ENCODE results near the gene HTRA3.

HTRA3 gene

GRCh38 chr4:8266508-8266907 lies 3.0 kb upstream of the HTRA3 start:
- no peak for DNase-seq (ENCODE audit: low spot score)

GRCh38 chr4:8267077-8267476 lies 2.5 kb upstream of the HTRA3 start:
- peak; percentile 79 for DNase-seq (ENCODE audit: low spot score)

- DNase-seq (ENCODE audit: low spot score) = no peak
These were observed 1.3 kb upstream of the HTRA3 start for GRCh38 chr4:8268211-8268610.

- no peak for DNase-seq (ENCODE audit: low spot score)
These were observed 536 bp upstream of the HTRA3 start for GRCh38 chr4:8268901-8269534.

- no peak for DNase-seq (ENCODE audit: low spot score)
These were observed 841 bp downstream of the HTRA3 start for GRCh38 chr4:8270418-8270771.

GRCh38 chr4:8270912-8271815 lies 1.6 kb downstream of the HTRA3 start:
- DNase-seq (ENCODE audit: low spot score) = no peak

- no peak for DNase-seq (ENCODE audit: low spot score)
These were observed 2.3 kb downstream of the HTRA3 start for GRCh38 chr4:8271821-8272220.

- no peak for DNase-seq (ENCODE audit: low spot score)
These were observed 3.2 kb downstream of the HTRA3 start for GRCh38 chr4:8272472-8273428.

GRCh38 chr4:8273450-8273849 lies 3.9 kb downstream of the HTRA3 start:
- no peak for DNase-seq (ENCODE audit: low spot score)

- DNase-seq (ENCODE audit: low spot score) = no peak
These were observed 4.6 kb downstream of the HTRA3 start for GRCh38 chr4:8274066-8274652.

GRCh38 chr4:8274765-8275547 lies 5.4 kb downstream of the HTRA3 start:
- peak; percentile 92 for DNase-seq (ENCODE audit: low spot score)

GRCh38 chr4:8275548-8275910 lies 6.0 kb downstream of the HTRA3 start:
- no peak for DNase-seq (ENCODE audit: low spot score)

- no peak for DNase-seq (ENCODE audit: low spot score)
These were observed 7.0 kb downstream of the HTRA3 start for GRCh38 chr4:8276358-8277240.

GRCh38 chr4:8277356-8278008 lies 7.9 kb downstream of the HTRA3 start:
- no peak for DNase-seq (ENCODE audit: low spot score)

GRCh38 chr4:8278009-8278395 lies 8.4 kb downstream of the HTRA3 start:
- DNase-seq (ENCODE audit: low spot score) = no peak

- no peak for DNase-seq (ENCODE audit: low spot score)
These were observed 9.1 kb downstream of the HTRA3 start for GRCh38 chr4:8278421-8279287.

- DNase-seq (ENCODE audit: low spot score) = no peak
These were observed 10.0 kb downstream of the HTRA3 start for GRCh38 chr4:8279321-8280157.

Measured in D341Med (cell line).